Lower lobe of right lung (tissue), 2 donors: Measurements from ENCODE around the gene COG3. TPM values are rescaled to one million over a fixed set of nuclear protein-coding genes. Genes with fewer than 3 reads are reported as not detected.
"Not testable (repeated sequence)": the region's sequence is repeated elsewhere in the genome, so short reads cannot be mapped to it uniquely, and the experiment has no call there.

ENCODE experiments used
- ATAC-seq, 2 donors: fragments of 200-7000 bp; cut with Tn5 transposase; one replicate each; pipeline ENCODE4 v1.9.1; 2020 to 2022; ENCODE audit warnings: mild to moderate bottlenecking in 2 of 2, moderate library complexity in 2 of 2
- DNase-seq: peaks from one replicate; pipeline ENCODE4 v3.0.0-alpha.2; 2020
- H3K27ac ChIP-seq: fragments of 200-600 bp; one replicate; pipeline ENCODE4 v1.8.0; 2022
- H3K27me3 ChIP-seq: fragments of 200-600 bp; one replicate; pipeline ENCODE4 v1.8.0; 2022; ENCODE audit warnings: low read depth
- H3K36me3 ChIP-seq: fragments of 200-600 bp; one replicate; pipeline ENCODE4 v1.8.0; 2022; ENCODE audit warnings: mild to moderate bottlenecking
- H3K4me1 ChIP-seq: fragments of 200-600 bp; one replicate; pipeline ENCODE4 v1.8.0; 2022
- H3K4me3 ChIP-seq: fragments of 200-600 bp; one replicate; pipeline ENCODE4 v1.8.0; 2022; ENCODE audit warnings: mild to moderate bottlenecking
- H3K9me3 ChIP-seq: fragments of 200-600 bp; one replicate; pipeline ENCODE4 v1.8.0; 2022
- intact Hi-C: fragments of 100-400 bp; cut with DNase I; formaldehyde crosslinking; loops from one replicate; pipeline ENCODE4 v1.11.0; 2022
- long read RNA-seq: library from polyadenylated mRNA; unstranded; transcript quantifications from one replicate; pipeline ENCODE4 v2.0.0, GENCODE V29; 2021
- total RNA-seq: library from RNA; stranded (reverse); fragmentation: NEBNext Ultra II Directional; extraction: Animal tissue kit (Norgen Biotek cat#: 25700); gene quantifications from one replicate; pipeline ENCODE4 v1.2.1, GENCODE V29; 2021
- TF ChIP-seq, protein P1 (sequence below): fragments of 200-600 bp; IDR thresholded peaks from one replicate; pipeline ENCODE4 v1.8.0; 2022; ENCODE audit warnings: antibody characterized with exemption, mild to moderate bottlenecking
- donor health status: DM: no; HTN: yes; CAD: no; lungs with severe emphysema.

COG3 gene, protein sequence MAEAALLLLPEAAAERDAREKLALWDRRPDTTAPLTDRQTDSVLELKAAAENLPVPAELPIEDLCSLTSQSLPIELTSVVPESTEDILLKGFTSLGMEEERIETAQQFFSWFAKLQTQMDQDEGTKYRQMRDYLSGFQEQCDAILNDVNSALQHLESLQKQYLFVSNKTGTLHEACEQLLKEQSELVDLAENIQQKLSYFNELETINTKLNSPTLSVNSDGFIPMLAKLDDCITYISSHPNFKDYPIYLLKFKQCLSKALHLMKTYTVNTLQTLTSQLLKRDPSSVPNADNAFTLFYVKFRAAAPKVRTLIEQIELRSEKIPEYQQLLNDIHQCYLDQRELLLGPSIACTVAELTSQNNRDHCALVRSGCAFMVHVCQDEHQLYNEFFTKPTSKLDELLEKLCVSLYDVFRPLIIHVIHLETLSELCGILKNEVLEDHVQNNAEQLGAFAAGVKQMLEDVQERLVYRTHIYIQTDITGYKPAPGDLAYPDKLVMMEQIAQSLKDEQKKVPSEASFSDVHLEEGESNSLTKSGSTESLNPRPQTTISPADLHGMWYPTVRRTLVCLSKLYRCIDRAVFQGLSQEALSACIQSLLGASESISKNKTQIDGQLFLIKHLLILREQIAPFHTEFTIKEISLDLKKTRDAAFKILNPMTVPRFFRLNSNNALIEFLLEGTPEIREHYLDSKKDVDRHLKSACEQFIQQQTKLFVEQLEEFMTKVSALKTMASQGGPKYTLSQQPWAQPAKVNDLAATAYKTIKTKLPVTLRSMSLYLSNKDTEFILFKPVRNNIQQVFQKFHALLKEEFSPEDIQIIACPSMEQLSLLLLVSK
- 21.9 TPM for total RNA-seq
- long read RNA-seq, full-length matches to known transcripts = 7 of 13 reads
- long read RNA-seq, partial matches to known transcripts = 4 of 13 reads
- long read RNA-seq, other reads (novel, unspliced or antisense) = 2 of 13 reads

DNA sequence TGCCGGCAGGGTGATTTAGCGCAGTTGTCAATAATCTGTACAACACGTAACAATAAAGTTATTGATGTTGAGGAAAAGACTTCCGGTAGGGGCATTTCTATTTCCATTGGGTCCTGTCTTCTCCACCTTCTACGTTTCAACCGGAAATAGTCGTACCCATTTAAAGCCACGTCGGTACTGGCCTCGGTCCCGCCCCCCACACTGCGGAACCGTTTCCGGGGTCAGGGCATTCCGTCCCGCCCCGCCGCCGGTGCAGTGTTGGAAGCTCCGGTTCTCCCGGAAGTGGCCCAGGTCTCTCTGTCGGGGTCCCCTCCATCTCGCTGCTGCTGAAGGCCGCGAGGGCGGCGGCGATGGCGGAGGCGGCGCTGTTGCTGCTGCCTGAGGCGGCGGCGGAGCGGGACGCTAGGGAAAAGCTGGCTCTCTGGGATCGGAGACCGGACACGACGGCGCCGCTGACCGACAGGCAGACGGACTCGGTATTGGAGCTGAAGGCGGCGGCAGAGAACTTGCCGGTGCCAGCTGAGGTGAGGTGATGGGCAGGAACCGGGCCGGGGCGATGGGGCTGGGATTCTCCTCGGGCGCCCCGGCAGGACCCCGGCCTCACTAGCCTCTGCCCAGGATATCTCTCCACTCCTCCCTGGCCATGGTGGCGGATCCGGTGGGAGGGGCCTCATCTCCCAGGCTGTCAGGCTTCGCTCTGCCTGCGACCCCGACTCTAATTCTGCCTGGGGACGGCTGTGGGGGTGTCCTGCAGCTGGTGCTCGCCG, at the start of gene COG3:
Gene COG3 (plus strand): TSS at position 253 of the 767 bp plus-strand sequence. CDS start 98 bp downstream, at position 351.
- peak within 1 kb of the TSS; percentile 95 for H3K27ac ChIP-seq
- H3K36me3 ChIP-seq = no peaks in the 10 kb centered on the region
- H3K27me3 ChIP-seq = no peaks in the 10 kb centered on the region
- ATAC-seq = peak; percentile 99
- DNase-seq = peak; percentile 95
- peak within 1 kb of the TSS; percentile 97 for H3K4me3 ChIP-seq
- no peaks in the 10 kb centered on the region for H3K9me3 ChIP-seq
- intact Hi-C loops = no loop called here
- TF ChIP-seq, protein P1, sequence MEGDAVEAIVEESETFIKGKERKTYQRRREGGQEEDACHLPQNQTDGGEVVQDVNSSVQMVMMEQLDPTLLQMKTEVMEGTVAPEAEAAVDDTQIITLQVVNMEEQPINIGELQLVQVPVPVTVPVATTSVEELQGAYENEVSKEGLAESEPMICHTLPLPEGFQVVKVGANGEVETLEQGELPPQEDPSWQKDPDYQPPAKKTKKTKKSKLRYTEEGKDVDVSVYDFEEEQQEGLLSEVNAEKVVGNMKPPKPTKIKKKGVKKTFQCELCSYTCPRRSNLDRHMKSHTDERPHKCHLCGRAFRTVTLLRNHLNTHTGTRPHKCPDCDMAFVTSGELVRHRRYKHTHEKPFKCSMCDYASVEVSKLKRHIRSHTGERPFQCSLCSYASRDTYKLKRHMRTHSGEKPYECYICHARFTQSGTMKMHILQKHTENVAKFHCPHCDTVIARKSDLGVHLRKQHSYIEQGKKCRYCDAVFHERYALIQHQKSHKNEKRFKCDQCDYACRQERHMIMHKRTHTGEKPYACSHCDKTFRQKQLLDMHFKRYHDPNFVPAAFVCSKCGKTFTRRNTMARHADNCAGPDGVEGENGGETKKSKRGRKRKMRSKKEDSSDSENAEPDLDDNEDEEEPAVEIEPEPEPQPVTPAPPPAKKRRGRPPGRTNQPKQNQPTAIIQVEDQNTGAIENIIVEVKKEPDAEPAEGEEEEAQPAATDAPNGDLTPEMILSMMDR = peak; percentile 43
- H3K4me1 ChIP-seq = peaks cover 39% of the 10 kb centered on the region

DNA sequence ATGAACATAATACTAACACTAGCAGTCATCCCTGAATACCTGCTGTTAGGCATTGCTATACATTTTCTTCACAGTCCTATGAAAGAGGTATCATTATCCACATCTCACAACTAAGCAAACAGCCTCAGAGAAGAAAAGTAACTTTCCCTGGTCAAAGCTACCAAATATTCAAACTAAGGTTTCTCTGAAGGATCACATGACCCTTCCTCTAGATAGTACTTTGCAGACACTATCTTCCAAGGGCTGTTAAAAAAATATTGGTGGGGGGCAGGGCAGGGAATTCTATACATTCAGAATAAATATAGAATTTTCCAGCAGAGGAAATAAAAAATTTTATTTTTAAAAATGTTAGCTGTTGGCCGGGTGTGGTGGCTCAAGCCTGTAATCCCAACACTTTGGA, 49.6 kb upstream of the COG3 start:
- intact Hi-C loops = no loop called here
- ATAC-seq = no peak
- Histone ChIP-seq H3K4me1 (peaks cover 44% of the 10 kb centered on the region), H3K9me3 (no peaks in the 10 kb centered on the region), H3K27ac (peak overlapping the region; percentile 81), H3K36me3 (peaks cover 8% of the 10 kb centered on the region), H3K27me3 (no peaks in the 10 kb centered on the region), H3K4me3 (peak overlapping the region; percentile 45)
- TF ChIP-seq, protein P1 = no peak
- DNase-seq = no peak

DNA sequence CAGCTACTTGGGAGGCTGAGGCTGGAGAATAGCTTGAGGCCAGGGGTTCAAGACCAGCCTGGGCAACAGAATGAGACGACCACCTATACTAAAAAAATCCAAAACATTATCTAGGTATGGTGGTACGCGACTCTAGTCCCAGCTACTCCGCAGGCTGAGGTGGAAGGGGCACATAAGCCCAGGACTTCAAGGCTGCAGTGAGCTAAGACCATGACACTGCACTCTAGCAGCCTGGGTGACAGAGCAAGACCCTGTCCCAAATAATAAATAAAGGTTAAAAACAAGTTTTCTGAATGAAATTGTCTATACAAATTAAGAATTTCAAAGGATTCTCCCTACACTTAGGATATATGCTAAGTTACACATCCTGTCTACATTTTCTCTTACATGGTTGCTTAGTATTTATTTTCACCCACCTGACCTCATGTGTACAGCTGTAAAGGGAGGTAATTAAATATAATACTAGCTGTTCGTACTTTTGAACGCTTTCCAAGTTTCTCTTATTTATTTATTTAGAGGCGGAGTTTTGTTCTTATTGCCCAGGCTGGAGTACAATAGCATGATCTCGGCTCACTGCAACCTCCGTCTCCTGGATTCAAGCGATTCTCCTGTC, 48.1 kb upstream of the COG3 start:
- DNase-seq (no peak), ATAC-seq (no peak)
- Histone ChIP-seq H3K4me1 (peaks cover 44% of the 10 kb centered on the region), H3K4me3 (peak overlapping the region; percentile 82), H3K27ac (peak overlapping the region; percentile 95), H3K9me3 (no peaks in the 10 kb centered on the region), H3K36me3 (no peaks in the 10 kb centered on the region), H3K27me3 (no peaks in the 10 kb centered on the region)
- intact Hi-C loops = no loop called here
- TF ChIP-seq, protein P1 = no peak

DNA sequence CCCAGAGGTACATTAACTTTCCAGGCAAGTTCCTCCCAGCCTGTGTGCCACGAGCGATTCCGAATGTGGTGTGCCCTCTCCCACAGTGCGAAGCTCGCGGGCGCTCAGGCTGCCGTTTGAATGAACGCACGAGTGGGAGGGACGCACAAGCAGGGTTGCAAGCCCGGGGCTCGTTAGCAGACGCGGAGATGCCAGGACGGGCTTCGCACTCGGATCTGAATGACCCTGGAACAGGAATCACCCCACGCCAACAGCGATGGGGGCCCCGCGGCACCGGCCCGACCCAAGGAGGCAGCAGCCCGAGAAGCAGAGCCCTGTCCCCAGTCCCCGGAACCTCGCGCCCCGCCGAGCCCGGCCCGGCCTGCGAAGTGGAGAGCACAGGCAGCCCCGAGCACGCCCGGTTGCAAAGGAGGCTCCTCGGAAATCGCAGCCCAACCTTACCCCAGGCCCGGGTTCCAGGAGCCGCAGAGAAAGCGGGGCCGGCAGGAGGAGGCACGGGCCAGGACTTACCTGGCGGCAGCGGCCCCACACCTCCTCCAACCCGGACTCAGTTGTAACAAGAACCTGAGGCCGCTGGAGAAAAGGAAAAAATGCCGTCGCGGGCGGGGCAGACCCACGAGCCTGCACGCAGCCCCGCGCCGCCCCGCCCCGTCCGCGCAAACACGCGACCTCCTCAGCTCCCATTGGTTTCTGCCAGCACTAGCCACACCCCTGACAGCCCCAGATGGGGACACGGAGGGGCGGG, 46.8 kb upstream of the COG3 start, which contains the start of gene SLC25A30:
Gene SLC25A30 (minus strand): TSS at position 584 of the 745 bp plus-strand sequence. CDS start 6,948 bp downstream, outside the sequence.
- peak; percentile 99 for ATAC-seq
- peak within 1 kb of the TSS; percentile 95 for H3K27ac ChIP-seq
- H3K27me3 ChIP-seq = no peaks in the 10 kb centered on the region
- TF ChIP-seq, protein P1 = no peak
- H3K4me1 ChIP-seq = peaks cover 37% of the 10 kb centered on the region
- no peaks in the 10 kb centered on the region for H3K36me3 ChIP-seq
- intact Hi-C loops = no loop called here
- no peaks in the 10 kb centered on the region for H3K9me3 ChIP-seq
- peak within 1 kb of the TSS; percentile 82 for H3K4me3 ChIP-seq
- DNase-seq = peak; percentile 97

DNA sequence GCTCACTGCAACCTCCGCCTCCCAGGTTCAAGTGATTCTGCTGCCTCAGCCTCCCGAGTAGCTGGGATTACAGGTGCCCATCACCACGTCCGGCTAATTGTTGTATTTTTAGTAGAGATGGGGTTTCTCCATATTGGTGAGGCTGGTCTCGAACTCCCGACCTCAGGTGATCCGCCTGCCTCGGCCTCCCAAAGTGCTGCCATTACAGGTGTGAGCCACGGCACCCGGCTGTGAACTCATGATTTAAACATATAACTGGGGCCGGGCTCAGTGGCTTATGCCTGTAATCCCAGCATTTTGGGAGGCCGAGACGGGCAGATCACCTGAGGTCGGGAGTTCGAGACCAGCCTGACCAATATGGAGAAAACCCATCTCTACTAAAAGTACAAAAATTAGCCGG, 45.4 kb upstream of the COG3 start:
- peaks cover 24% of the 10 kb centered on the region for H3K4me1 ChIP-seq
- H3K27ac ChIP-seq, DNase-seq, ATAC-seq, H3K27me3 ChIP-seq, H3K36me3 ChIP-seq, H3K4me3 ChIP-seq, H3K9me3 ChIP-seq, intact Hi-C loops: not testable (repeated sequence)
